Neural cell (in vitro differentiated cells): ENCODE measurements around the gene LATS2.

Source experiments
- RAD21 ChIP-seq: fragments of 450-650 bp; conservative IDR thresholded peaks from 2 replicates; pipeline ENCODE4 v1.6.1; 2014; ENCODE audit warnings: antibody characterized with exemption, mild to moderate bottlenecking, moderate library complexity
- TF ChIP-seq, protein P1 (sequence below): fragments of 450-650 bp; IDR thresholded peaks from 2 replicates; pipeline ENCODE4 v1.5.1; 2014; ENCODE audit warnings: antibody characterized with exemption, mild to moderate bottlenecking, moderate library complexity; ENCODE audit not compliant: poor library complexity, severe bottlenecking

DNA sequence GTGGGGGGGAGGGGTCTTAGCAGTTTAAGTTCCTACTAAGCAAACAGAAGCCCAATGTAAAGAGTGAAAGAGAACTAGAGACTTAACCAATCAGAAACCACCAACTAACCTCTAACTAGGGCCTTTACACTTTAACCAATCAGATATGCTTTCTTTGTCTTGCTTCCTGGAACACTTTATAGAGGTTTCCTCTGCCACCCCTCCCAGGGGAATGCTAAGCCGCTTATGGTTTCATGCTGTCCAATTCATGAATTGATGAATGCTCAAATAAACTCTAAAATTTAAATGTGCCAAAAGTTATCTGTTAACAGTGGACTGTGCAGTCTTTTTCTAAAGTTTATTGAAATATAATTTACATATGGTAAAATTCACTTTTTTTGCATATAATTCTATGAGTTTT, 33.9 kb upstream of the LATS2 start:
- TF ChIP-seq, protein P1, sequence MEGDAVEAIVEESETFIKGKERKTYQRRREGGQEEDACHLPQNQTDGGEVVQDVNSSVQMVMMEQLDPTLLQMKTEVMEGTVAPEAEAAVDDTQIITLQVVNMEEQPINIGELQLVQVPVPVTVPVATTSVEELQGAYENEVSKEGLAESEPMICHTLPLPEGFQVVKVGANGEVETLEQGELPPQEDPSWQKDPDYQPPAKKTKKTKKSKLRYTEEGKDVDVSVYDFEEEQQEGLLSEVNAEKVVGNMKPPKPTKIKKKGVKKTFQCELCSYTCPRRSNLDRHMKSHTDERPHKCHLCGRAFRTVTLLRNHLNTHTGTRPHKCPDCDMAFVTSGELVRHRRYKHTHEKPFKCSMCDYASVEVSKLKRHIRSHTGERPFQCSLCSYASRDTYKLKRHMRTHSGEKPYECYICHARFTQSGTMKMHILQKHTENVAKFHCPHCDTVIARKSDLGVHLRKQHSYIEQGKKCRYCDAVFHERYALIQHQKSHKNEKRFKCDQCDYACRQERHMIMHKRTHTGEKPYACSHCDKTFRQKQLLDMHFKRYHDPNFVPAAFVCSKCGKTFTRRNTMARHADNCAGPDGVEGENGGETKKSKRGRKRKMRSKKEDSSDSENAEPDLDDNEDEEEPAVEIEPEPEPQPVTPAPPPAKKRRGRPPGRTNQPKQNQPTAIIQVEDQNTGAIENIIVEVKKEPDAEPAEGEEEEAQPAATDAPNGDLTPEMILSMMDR: no peak
- TF ChIP-seq RAD21: no peak
